GM12878 (cell line): ENCODE measurements around the gene KRTAP1-4.
"Not testable (repeated sequence)": the region's sequence is repeated elsewhere in the genome, so short reads cannot be mapped to it uniquely, and the experiment has no call there.

Experiments used
- CTCF ChIP-seq, 3 experiments: IDR thresholded peaks in 2 of 3; conservative IDR thresholded peaks in 1 of 3; 2 replicates each; pipeline ENCODE4 v1.5.1; 2011; ENCODE audit warnings: low read depth in 3 of 3, low read length in 3 of 3, mild to moderate bottlenecking in 3 of 3, control low read depth in 2 of 3, moderate library complexity in 2 of 3, inconsistent platforms in 1 of 3, mixed read lengths in 1 of 3; ENCODE audit not compliant: control insufficient read depth in 2 of 3, insufficient read depth in 1 of 3; ENCODE audit errors: extremely low read depth in 1 of 3
- DPF2 ChIP-seq: fragments of 450-650 bp; IDR thresholded peaks from 2 replicates; pipeline ENCODE4 v1.6.1; 2017; ENCODE audit warnings: mild to moderate bottlenecking
- EP300 ChIP-seq, 2 experiments: fragments of 150-350 bp in 1 of 2; IDR thresholded peaks; 2 replicates each; pipeline ENCODE4 v1.6.1; 2011 to 2012; ENCODE audit warnings: low read depth in 2 of 2, low read length in 2 of 2, borderline replicate concordance in 1 of 2, improper control_type of control experiment in 1 of 2, inconsistent platforms in 1 of 2; ENCODE audit not compliant: control insufficient read depth in 1 of 2
- MXI1 ChIP-seq: fragments of 150-350 bp; IDR thresholded peaks from 2 replicates; pipeline ENCODE4 v1.6.1; 2011; ENCODE audit warnings: low read depth, mild to moderate bottlenecking, inconsistent platforms, low read length, improper control_type of control experiment
- NR2C2 ChIP-seq: IDR thresholded peaks from 2 replicates; pipeline ENCODE4 v1.6.1; 2011; ENCODE audit warnings: borderline replicate concordance, low read depth; ENCODE audit not compliant: control insufficient read depth, insufficient read length
- PAX8 ChIP-seq: fragments of 450-650 bp; IDR thresholded peaks from 2 replicates; pipeline ENCODE4 v1.6.1; 2017; ENCODE audit warnings: mild to moderate bottlenecking, moderate library complexity
- POLR2A ChIP-seq: IDR thresholded peaks from 2 replicates; pipeline ENCODE4 v1.6.1; 2011; ENCODE audit warnings: low read depth, mild to moderate bottlenecking, low read length
- RAD51 ChIP-seq: fragments of 450-650 bp; IDR thresholded peaks from 2 replicates; pipeline ENCODE4 v1.6.1; 2016; ENCODE audit warnings: moderate library complexity, mild to moderate bottlenecking, inconsistent platforms
- REST ChIP-seq: IDR thresholded peaks from 2 replicates; pipeline ENCODE4 v1.6.1; 2012; ENCODE audit warnings: mild to moderate bottlenecking, low read depth, low read length
- RFX5 ChIP-seq: IDR thresholded peaks from 2 replicates; pipeline ENCODE4 v1.6.1; 2011; ENCODE audit warnings: low read depth, low read length, improper control_type of control experiment
- SMC3 ChIP-seq: IDR thresholded peaks from 2 replicates; pipeline ENCODE4 v1.6.1; 2011; ENCODE audit warnings: low read length, improper control_type of control experiment, borderline replicate concordance
- ZNF384 ChIP-seq: IDR thresholded peaks from 2 replicates; pipeline ENCODE4 v1.6.1; 2012; ENCODE audit warnings: low read depth, mild to moderate bottlenecking, low read length, improper control_type of control experiment, borderline replicate concordance
- TF ChIP-seq, protein P1 (sequence below): IDR thresholded peaks from 2 replicates; pipeline ENCODE4 v1.6.1; 2012; ENCODE audit warnings: improper control_type of control experiment, low read depth, low read length; ENCODE audit not compliant: insufficient replicate concordance
- TF ChIP-seq, protein P2 (sequence below): IDR thresholded peaks from 2 replicates; pipeline ENCODE4 v1.6.1; 2012; ENCODE audit warnings: low read depth, low read length, improper control_type of control experiment

DNA sequence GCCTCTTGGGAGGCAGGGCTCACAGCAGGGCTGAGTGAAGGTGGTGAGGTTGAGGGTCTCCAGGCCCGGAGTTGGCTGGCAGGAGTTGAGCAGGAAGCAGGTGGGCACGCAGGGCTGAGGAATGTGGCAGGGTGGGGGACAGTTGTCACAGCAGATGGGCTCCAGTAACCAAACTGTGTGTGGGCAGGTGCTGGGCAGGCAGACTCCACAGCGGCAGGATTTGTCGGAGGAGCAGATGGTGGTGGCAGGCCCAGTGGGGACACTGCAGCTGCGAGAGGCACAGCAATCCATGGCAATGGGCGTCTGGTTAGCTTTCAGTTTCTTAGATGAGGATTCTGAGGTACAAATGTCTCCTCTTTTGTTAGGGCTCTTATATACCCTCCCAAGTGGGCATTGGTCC lies 30.4 kb downstream of the KRTAP1-4 start, which contains the start of gene KRTAP3-2:
- TF ChIP-seq, protein P1, sequence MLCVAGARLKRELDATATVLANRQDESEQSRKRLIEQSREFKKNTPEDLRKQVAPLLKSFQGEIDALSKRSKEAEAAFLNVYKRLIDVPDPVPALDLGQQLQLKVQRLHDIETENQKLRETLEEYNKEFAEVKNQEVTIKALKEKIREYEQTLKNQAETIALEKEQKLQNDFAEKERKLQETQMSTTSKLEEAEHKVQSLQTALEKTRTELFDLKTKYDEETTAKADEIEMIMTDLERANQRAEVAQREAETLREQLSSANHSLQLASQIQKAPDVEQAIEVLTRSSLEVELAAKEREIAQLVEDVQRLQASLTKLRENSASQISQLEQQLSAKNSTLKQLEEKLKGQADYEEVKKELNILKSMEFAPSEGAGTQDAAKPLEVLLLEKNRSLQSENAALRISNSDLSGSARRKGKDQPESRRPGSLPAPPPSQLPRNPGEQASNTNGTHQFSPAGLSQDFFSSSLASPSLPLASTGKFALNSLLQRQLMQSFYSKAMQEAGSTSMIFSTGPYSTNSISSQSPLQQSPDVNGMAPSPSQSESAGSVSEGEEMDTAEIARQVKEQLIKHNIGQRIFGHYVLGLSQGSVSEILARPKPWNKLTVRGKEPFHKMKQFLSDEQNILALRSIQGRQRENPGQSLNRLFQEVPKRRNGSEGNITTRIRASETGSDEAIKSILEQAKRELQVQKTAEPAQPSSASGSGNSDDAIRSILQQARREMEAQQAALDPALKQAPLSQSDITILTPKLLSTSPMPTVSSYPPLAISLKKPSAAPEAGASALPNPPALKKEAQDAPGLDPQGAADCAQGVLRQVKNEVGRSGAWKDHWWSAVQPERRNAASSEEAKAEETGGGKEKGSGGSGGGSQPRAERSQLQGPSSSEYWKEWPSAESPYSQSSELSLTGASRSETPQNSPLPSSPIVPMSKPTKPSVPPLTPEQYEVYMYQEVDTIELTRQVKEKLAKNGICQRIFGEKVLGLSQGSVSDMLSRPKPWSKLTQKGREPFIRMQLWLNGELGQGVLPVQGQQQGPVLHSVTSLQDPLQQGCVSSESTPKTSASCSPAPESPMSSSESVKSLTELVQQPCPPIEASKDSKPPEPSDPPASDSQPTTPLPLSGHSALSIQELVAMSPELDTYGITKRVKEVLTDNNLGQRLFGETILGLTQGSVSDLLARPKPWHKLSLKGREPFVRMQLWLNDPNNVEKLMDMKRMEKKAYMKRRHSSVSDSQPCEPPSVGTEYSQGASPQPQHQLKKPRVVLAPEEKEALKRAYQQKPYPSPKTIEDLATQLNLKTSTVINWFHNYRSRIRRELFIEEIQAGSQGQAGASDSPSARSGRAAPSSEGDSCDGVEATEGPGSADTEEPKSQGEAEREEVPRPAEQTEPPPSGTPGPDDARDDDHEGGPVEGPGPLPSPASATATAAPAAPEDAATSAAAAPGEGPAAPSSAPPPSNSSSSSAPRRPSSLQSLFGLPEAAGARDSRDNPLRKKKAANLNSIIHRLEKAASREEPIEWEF, result not testable (repeated sequence)
- TF ChIP-seq DPF2; POLR2A; CTCF (IDR thresholded peaks at IDR 0.05 in 2 of 3, conservative IDR thresholded peaks at IDR 0.05 in 1 of 3; ENCODE audit: control insufficient read depth in 2 of 3, extremely low read depth in 1 of 3, insufficient read depth in 1 of 3, low read depth in 3 of 3, low read length in 3 of 3); MXI1; EP300 (IDR thresholded peaks at IDR 0.05; ENCODE audit: borderline replicate concordance in 1 of 2, control insufficient read depth in 1 of 2, low read depth in 2 of 2, low read length in 2 of 2); ZNF384; RAD51; PAX8; RFX5; SMC3; REST; NR2C2: not testable (repeated sequence)
- TF ChIP-seq, protein P2, sequence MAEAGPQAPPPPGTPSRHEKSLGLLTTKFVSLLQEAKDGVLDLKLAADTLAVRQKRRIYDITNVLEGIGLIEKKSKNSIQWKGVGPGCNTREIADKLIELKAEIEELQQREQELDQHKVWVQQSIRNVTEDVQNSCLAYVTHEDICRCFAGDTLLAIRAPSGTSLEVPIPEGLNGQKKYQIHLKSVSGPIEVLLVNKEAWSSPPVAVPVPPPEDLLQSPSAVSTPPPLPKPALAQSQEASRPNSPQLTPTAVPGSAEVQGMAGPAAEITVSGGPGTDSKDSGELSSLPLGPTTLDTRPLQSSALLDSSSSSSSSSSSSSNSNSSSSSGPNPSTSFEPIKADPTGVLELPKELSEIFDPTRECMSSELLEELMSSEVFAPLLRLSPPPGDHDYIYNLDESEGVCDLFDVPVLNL, result not testable (repeated sequence)
